Endothelial cell of umbilical vein (primary cell): ENCODE results near the gene HABP4. TPM values are rescaled to one million over a fixed set of nuclear protein-coding genes. Genes with fewer than 3 reads are reported as not detected.

Experiments used
- BruUV-seq: library from RNA; stranded (reverse); fragments of 400-500 nt; replicated peaks from 2 replicates; lab custom pipeline; 2021; lab: Mats Ljungman, UMichigan
- CTCF ChIA-PET: fragments of 300-600, 350-600 bp; sonication (Branson Sonifier 250); formaldehyde crosslinking; loops from one replicate; lab custom pipeline; 2021; ENCODE audit warnings: antibody characterized with exemption, inconsistent platforms; lab: Charles Lee
- POLR2A ChIA-PET: fragments of 300-600, 350-600 bp; sonication (Branson Sonifier 250); formaldehyde crosslinking; loops from one replicate; lab custom pipeline; 2021; ENCODE audit warnings: antibody characterized with exemption, inconsistent platforms; lab: Charles Lee
- DNase-seq: peaks from one replicate; pipeline ENCODE4 v3.0.0-alpha.2; 2011; ENCODE audit warnings: low read depth, low spot score
- FAIRE-seq: peaks from 2 replicates; lab custom pipeline; 2011; peaks lifted over from hg19 to GRCh38; lab: Jason Lieb, UNC
- H2AFZ ChIP-seq: 2 replicates; pipeline ENCODE4 v1.6.0; 2012; ENCODE audit warnings: low read depth, low read length, control low read depth, inconsistent platforms
- H3K27ac ChIP-seq: 2 replicates; pipeline ENCODE4 v1.5.1; 2011; ENCODE audit warnings: low read depth, mild to moderate bottlenecking, control low read depth, low read length, moderate library complexity; ENCODE audit not compliant: insufficient read depth
- H3K27me3 ChIP-seq, 2 experiments: 2 replicates each; pipeline versions ENCODE4 v1.6.0 to v1.6.1; 2011; ENCODE audit warnings: low read length in 2 of 2, mixed read lengths in 1 of 2; ENCODE audit not compliant: control insufficient read depth in 2 of 2, insufficient read depth in 2 of 2
- H3K36me3 ChIP-seq, 2 experiments: 2 replicates in 1 of 2; 3 replicates in 1 of 2; pipeline ENCODE4 v1.5.1; 2011; ENCODE audit warnings: low read length in 2 of 2, mild to moderate bottlenecking in 1 of 2, moderate library complexity in 1 of 2; ENCODE audit not compliant: control insufficient read depth in 2 of 2, insufficient read depth in 2 of 2; ENCODE audit errors: extremely low read depth in 1 of 2
- H3K4me1 ChIP-seq: 3 replicates; pipeline ENCODE4 v1.5.1; 2011; ENCODE audit warnings: mild to moderate bottlenecking, low read length; ENCODE audit not compliant: control insufficient read depth, insufficient read depth; ENCODE audit errors: extremely low read depth
- H3K4me2 ChIP-seq: 2 replicates; pipeline ENCODE4 v1.6.1; 2011; ENCODE audit warnings: low read length, control low read depth, mixed read lengths; ENCODE audit not compliant: insufficient read depth
- H3K4me3 ChIP-seq, 3 experiments: fragments of 200-600 bp in 1 of 3; sonication (generic), shearing (Covaris generic) in 1 of 3; replicated peaks in 1 of 3; 2 replicates each; pipeline ENCODE4 v1.5.1; 2011 to 2016; ENCODE audit warnings: control low read depth in 3 of 3, low read length in 3 of 3, mild to moderate bottlenecking in 2 of 3, inconsistent platforms in 1 of 3, low read depth in 1 of 3, moderate library complexity in 1 of 3; ENCODE audit not compliant: insufficient read depth in 1 of 3
- H3K79me2 ChIP-seq: 2 replicates; pipeline ENCODE4 v1.6.0; 2012; ENCODE audit warnings: low read length, inconsistent platforms; ENCODE audit not compliant: control insufficient read depth, insufficient read depth
- H3K9ac ChIP-seq: replicated peaks from 2 replicates; pipeline ENCODE3; 2011; ENCODE audit warnings: low read length, control low read depth; ENCODE audit not compliant: insufficient read depth; ENCODE audit errors: extremely low read depth
- H3K9me1 ChIP-seq: replicated peaks from 3 replicates; pipeline ENCODE4 v1.6.0; 2011; ENCODE audit warnings: mild to moderate bottlenecking, low read length; ENCODE audit not compliant: control insufficient read depth, insufficient read depth; ENCODE audit errors: extremely low read depth
- H3K9me3 ChIP-seq: replicated peaks from 2 replicates; pipeline ENCODE4 v1.5.1; 2012; ENCODE audit warnings: low read length, inconsistent platforms; ENCODE audit not compliant: control insufficient read depth, insufficient read depth
- H4K20me1 ChIP-seq: replicated peaks from 2 replicates; pipeline ENCODE3; 2011; ENCODE audit warnings: mild to moderate bottlenecking, low read length; ENCODE audit not compliant: control insufficient read depth, insufficient read depth; ENCODE audit errors: extremely low read depth
- CTCF ChIP-seq, 2 donors: IDR thresholded peaks; 1 replicate in 1 of 2; 2 replicates in 1 of 2; pipeline ENCODE4 v1.5.1; 2011; ENCODE audit warnings: low read length in 2 of 2, mild to moderate bottlenecking in 2 of 2, moderate library complexity in 2 of 2, control low read depth in 1 of 2, inconsistent platforms in 1 of 2, low read depth in 1 of 2; ENCODE audit not compliant: insufficient read depth in 1 of 2; ENCODE audit errors: extremely low read depth in 1 of 2
- EZH2 ChIP-seq: IDR thresholded peaks from 2 replicates; pipeline ENCODE4 v1.6.1; 2012; ENCODE audit warnings: borderline replicate concordance, low read depth, mild to moderate bottlenecking, moderate library complexity, low read length, inconsistent platforms; ENCODE audit not compliant: severe bottlenecking
- FOS ChIP-seq: IDR thresholded peaks from 2 replicates; pipeline ENCODE4 v1.6.1; 2011; ENCODE audit warnings: mild to moderate bottlenecking, low read length, moderate library complexity, borderline replicate concordance; ENCODE audit not compliant: insufficient read depth
- GATA2 ChIP-seq: IDR thresholded peaks from 2 replicates; pipeline ENCODE4 v1.7.0; 2011; ENCODE audit warnings: low read depth, mild to moderate bottlenecking, moderate library complexity, mixed read lengths, low read length; ENCODE audit not compliant: insufficient read length, insufficient read depth
- JUN ChIP-seq: IDR thresholded peaks from 2 replicates; pipeline ENCODE4 v1.6.1; 2011; ENCODE audit warnings: borderline replicate concordance, low read depth; ENCODE audit not compliant: insufficient read length, insufficient read depth
- MAX ChIP-seq: IDR thresholded peaks from 2 replicates; pipeline ENCODE4 v1.6.1; 2011; ENCODE audit not compliant: insufficient read depth, insufficient read length
- MYC ChIP-seq: IDR thresholded peaks from one replicate; pipeline ENCODE4 v1.6.1; 2011; ENCODE audit warnings: mild to moderate bottlenecking, low read depth, low read length
- POLR2A ChIP-seq: IDR thresholded peaks from 2 replicates; pipeline ENCODE4 v1.6.1; 2012; ENCODE audit warnings: low read depth, mild to moderate bottlenecking, control low read depth, low read length
- POLR2AphosphoS5 ChIP-seq: IDR thresholded peaks from 2 replicates; pipeline ENCODE4 v1.6.1; 2012; ENCODE audit warnings: low read depth, mild to moderate bottlenecking, control low read depth, low read length, moderate library complexity; ENCODE audit not compliant: insufficient read depth
- dilution Hi-C: fragments of 300-500 bp; cut with MboI; formaldehyde crosslinking; loops from one replicate; pipeline ENCODE4 v1.15.0; 2019; ENCODE audit warnings: low sequenced_read_pairs; ENCODE audit not compliant: extremely low pct_ligation_motif_present
- intact Hi-C: fragments of 100-400 bp; cut with micrococcal nuclease; formaldehyde crosslinking; loops from one replicate; pipeline ENCODE4 v1.10.0; 2022
- polyA plus RNA-seq, 4 experiments: library from polyadenylated mRNA; depleted of rRNA in 3 of 4; stranded (reverse) in 3 of 4; unstranded in 1 of 4; fragments of >200 nt; gene quantifications; 2 replicates each; pipeline versions ENCODE4 v1.2.1 to v1.2.3, GENCODE V29; 2011 to 2012; ENCODE audit warnings: missing spikeins in 1 of 4
- total RNA-seq: library from RNA; stranded (reverse); gene quantifications from 2 replicates; pipeline ENCODE4 v1.2.3, GENCODE V29; 2021

Gene HABP4
- total and polyA plus RNA-seq, 2 donors (not counting 3 experiments of a cell fraction or from before 2014, with no cell fraction given), result 4.6 to 11.1 TPM

GRCh38 chr9:96462541-96462940 lies 12.6 kb downstream of the HABP4 start:
- Histone ChIP-seq H2AFZ (no peak overlapping the region), H3K4me2 (no peak overlapping the region), H3K9me1 (no peaks in the 10 kb centered on the region), H3K9me3 (no peaks in the 10 kb centered on the region), H4K20me1 (no peaks in the 10 kb centered on the region), H3K4me1 (no peaks in the 10 kb centered on the region), H3K4me3 (no peak overlapping the region), H3K79me2 (no peaks in the 10 kb centered on the region), H3K9ac (no peak overlapping the region), H3K36me3 (no peaks in the 10 kb centered on the region), H3K27ac (no peak overlapping the region), H3K27me3 (no peaks in the 10 kb centered on the region)
- DNase-seq (no peak), FAIRE-seq (no peak)
- CTCF ChIA-PET, result no interaction called here
- dilution Hi-C loops (no loop called here), intact Hi-C loops (loop anchor here (1.0 kb wide), 1 partner anchor 14 kb away; no protein-coding TSS in a partner anchor)
- TF ChIP-seq EZH2, result no peak
- TF ChIP-seq POLR2A, result no peak
- TF ChIP-seq GATA2, result no peak
- no peak for TF ChIP-seq JUN
- no peak for TF ChIP-seq MYC
- TF ChIP-seq FOS, result no peak
- no peak for TF ChIP-seq POLR2AphosphoS5
- TF ChIP-seq MAX, result no peak
- no peak for TF ChIP-seq CTCF (IDR thresholded peaks at IDR 0.05; ENCODE audit: extremely low read depth in 1 of 2, insufficient read depth in 1 of 2, low read depth in 1 of 2, low read length in 2 of 2)
- POLR2A ChIA-PET, result no interaction called here
- no TSS peak for BruUV-seq
